Activated T-cell treated with anti-CD3 and anti-CD28 coated beads, Interleukin-2, amount 50 U/mL, for 72 hours (primary cell): ENCODE measurements around the gene MYT1. TPM values are rescaled to one million over a fixed set of nuclear protein-coding genes. Genes with fewer than 3 reads are reported as not detected.

Source experiments
- ATAC-seq, 2 donors: fragments of 150-1000 bp; cut with Tn5 transposase; replicated peaks in 1 of 2; 2 replicates each; pipeline ENCODE4 v1.10.0; 2021; ENCODE audit warnings: moderate library complexity in 2 of 2, mild to moderate bottlenecking in 1 of 2
- DNase-seq, 2 donors: peaks; one replicate each; pipeline ENCODE4 v3.0.0; 2021 to 2022; ENCODE audit warnings: mixed read lengths in 1 of 2
- H3K27ac Mint-ChIP-seq: one replicate; pipeline ENCODE4 v1.8.0; 2022; ENCODE audit warnings: mild to moderate bottlenecking, moderate library complexity, mixed read lengths
- H3K27me3 Mint-ChIP-seq: one replicate; pipeline ENCODE4 v1.8.0; 2022; ENCODE audit warnings: low read depth, mixed read lengths
- H3K36me3 Mint-ChIP-seq, 2 donors: one replicate each; pipeline ENCODE4 v1.8.0; 2022; ENCODE audit warnings: mixed read lengths in 2 of 2, mild to moderate bottlenecking in 1 of 2; ENCODE audit not compliant: insufficient read depth in 2 of 2
- H3K4me1 Mint-ChIP-seq: one replicate; pipeline ENCODE4 v1.8.0; 2022; ENCODE audit warnings: low read depth, mixed read lengths
- H3K4me3 Mint-ChIP-seq, 2 donors: one replicate each; pipeline ENCODE4 v1.8.0; 2022; ENCODE audit warnings: mild to moderate bottlenecking in 2 of 2, mixed read lengths in 2 of 2, moderate library complexity in 2 of 2
- H3K9me3 Mint-ChIP-seq, 2 donors: one replicate each; pipeline ENCODE4 v1.8.0; 2022; ENCODE audit warnings: mixed read lengths in 2 of 2
- total RNA-seq, 2 donors: library from RNA; stranded (reverse); gene quantifications; one replicate each; pipeline ENCODE4 v1.2.3, GENCODE V29; 2022

The MYT1 gene
- total RNA-seq, 2 donors from 2014 or later = 0.12 to 0.23 TPM

DNA sequence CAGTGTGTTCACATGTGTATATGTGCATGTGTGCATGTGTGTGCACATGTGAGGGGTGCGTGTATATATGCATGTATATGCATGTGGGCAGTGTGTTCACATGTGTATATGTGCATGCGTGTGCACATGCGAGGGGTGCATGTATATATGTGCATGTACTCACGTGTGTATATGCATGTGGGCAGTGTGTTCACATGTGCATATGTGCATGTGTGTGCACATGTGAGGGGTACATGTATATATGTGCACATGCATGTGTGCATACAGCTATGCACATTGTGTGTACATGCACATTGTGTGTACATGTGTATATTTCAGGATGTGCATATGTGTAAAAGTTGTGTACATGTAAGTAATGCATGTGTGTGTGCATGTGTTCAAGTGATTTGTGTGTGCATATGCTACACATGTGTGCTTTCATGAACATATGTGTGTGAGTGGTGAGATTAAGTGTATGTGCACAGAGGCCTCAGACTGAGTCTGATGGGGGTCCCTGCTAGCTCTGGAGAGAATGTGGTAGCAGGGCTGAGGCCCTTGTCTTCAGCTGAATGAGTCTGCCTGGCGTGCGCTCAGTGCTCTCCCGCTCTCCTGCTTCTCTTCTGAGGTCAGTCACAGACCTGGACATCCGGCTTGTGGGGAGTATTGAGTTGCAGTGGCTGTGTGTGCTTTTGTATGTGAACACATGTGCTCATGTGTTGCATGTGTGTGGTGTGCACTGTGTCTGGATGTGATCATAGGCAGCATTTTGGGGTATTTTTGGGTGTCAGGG, 19.9 kb upstream of the MYT1 start:
- no peak for DNase-seq
- peaks cover 16% of the 10 kb centered on the region for H3K27me3 Mint-ChIP-seq
- ATAC-seq = no peak

DNA sequence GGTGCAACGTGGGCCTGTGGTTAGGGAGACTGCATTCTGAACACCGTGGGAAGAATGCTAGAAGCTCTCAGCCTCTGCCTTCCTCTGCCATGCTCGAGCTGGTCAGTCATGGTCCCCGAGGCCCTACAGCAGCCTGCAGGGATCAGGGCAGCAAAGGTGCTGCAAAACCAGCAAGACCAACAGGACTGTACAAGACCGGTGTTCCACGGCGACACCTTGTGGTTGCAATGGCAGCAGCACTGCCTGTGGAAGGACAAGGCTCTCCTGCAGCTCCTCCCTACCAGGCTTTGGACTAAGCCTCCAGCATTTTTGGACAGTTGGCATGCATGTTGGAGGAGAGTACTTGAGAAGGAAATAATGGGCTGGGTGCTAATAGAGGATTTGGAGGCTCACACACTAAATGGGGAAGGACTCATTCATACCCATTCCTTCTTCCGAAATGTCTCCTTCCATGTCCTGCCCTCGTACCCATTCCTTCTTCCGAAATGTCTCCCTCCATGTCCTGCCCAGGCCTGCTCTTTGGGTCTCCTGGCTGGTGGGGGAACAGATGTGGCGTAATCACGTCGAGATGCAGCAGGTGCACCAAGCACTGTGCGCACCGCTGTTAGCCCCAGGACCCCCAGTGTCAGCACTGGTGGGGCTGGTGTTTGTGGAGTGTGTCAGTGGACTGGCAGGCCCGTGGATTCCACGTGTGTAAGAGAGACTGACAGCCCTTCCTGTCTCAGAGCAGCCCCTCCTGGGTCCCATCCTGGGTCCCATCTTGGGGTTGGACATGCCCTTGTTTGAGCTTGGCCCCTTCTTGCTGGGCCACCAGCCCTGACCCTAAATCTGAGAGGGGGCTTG, 18.6 kb upstream of the MYT1 start:
- Mint-ChIP-seq H3K27ac (no peak overlapping the region), H3K27me3 (peaks cover 16% of the 10 kb centered on the region), H3K9me3 (peaks cover 6 to 14% of the 10 kb centered on the region in 2 donors), H3K4me3 (no peak overlapping the region), H3K4me1 (no peaks in the 10 kb centered on the region), H3K36me3 (peaks cover 10 to 12% of the 10 kb centered on the region in 2 donors)
- DNase-seq = no peak
- ATAC-seq = no peak

More for the DNA sequence above, 19.9 kb upstream of the MYT1 start:
- no peaks in the 10 kb centered on the region for H3K4me1 Mint-ChIP-seq
- H3K36me3 Mint-ChIP-seq = peaks cover 10 to 12% of the 10 kb centered on the region in 2 donors
- H3K4me3 Mint-ChIP-seq = no peak overlapping the region
- peaks cover 6 to 14% of the 10 kb centered on the region in 2 donors for H3K9me3 Mint-ChIP-seq
- no peak overlapping the region for H3K27ac Mint-ChIP-seq

DNA sequence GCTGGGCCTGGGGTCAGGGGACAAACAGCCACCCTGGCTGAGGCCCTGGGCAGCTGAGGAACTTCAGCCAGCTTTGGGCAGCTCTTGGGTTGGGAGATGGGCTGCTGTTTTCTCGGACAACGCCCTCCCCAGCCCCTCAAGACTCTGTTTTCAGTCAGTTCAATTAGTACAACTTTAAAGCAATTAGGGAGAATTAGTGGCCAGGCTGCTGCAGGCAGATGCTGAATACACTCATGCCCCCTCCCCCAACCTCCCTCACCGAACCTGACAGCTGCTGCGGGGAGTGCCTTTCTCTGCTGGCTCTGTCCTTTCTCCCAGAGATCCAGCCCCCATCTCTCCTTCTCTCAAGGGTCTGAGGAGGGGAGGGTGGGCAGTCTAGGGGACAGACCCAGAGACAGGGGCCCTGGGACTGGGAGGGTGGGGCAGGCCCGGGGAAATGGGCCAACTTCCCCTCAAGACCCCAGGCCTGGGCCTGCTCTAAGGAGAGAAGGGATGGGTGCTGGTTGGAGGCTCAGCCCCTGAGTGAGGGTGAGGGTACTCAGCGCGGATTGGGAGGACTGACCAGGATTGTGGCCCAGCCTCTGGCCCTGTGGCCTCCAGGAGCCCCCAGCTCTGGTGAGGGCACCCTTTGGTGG, 17.8 kb upstream of the MYT1 start:
- Mint-ChIP-seq H3K4me1 (no peaks in the 10 kb centered on the region), H3K9me3 (peaks cover 6 to 14% of the 10 kb centered on the region in 2 donors), H3K27ac (no peak overlapping the region), H3K27me3 (peaks cover 16% of the 10 kb centered on the region), H3K4me3 (no peak overlapping the region), H3K36me3 (peaks cover 10 to 12% of the 10 kb centered on the region in 2 donors)
- no peak for ATAC-seq
- no peak for DNase-seq

DNA sequence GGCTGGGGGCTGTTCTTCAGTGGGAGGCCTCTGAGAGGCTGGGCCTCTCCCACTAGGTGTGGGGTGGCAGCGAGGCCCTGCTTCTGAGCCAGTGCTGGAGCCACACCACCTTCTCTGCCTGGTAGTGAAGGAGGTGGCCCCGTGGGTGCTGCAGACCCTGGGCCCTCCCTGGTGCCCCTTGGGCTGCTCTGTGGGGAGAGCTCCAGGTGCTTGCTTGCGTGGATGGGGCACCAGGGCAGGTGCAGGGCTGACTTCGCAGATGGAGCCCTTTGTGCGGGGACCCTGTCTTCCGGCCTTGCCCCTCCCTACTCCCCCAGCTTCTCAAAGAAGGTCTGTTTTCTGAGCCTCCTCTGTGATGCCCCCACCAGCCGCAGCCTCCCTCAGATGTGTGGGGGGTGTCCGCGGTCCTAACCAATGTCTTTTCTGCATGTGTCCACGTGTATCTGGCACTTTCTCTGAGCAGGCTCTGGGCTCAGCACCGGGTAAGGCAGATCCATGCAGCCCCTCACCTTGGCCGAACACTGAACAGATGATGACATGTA, 17.2 kb upstream of the MYT1 start:
- DNase-seq (no peak), ATAC-seq (no peak)
- Mint-ChIP-seq H3K27me3 (peaks cover 15% of the 10 kb centered on the region), H3K9me3 (peaks cover 6 to 14% of the 10 kb centered on the region in 2 donors), H3K4me3 (no peak overlapping the region), H3K36me3 (peaks cover 10 to 12% of the 10 kb centered on the region in 2 donors), H3K4me1 (no peaks in the 10 kb centered on the region), H3K27ac (no peak overlapping the region)

DNA sequence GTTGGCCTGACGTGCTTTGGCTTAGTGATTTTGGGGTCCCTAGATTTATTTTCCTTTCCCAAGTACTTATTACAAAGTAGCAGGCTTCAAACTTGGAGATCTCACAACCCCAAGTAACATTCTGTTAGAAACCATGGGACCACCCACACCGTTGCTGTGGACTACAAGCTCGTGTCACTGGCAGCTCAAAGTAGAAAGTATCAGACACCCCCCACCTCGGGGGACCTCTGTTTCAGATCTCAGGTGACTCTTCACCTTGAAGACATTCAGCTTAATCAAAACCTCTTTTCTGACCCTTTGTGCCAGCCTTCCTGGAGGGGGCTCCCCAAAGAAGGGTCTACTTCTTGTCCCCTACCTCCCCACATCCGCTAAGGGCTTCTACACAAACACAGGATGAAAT, 15.7 kb upstream of the MYT1 start:
- Mint-ChIP-seq H3K36me3 (peaks cover 10 to 12% of the 10 kb centered on the region in 2 donors), H3K4me3 (no peak overlapping the region), H3K9me3 (peaks cover 6 to 14% of the 10 kb centered on the region in 2 donors), H3K27ac (no peak overlapping the region), H3K4me1 (no peaks in the 10 kb centered on the region), H3K27me3 (no peaks in the 10 kb centered on the region)
- ATAC-seq = no peak
- DNase-seq = no peak

DNA sequence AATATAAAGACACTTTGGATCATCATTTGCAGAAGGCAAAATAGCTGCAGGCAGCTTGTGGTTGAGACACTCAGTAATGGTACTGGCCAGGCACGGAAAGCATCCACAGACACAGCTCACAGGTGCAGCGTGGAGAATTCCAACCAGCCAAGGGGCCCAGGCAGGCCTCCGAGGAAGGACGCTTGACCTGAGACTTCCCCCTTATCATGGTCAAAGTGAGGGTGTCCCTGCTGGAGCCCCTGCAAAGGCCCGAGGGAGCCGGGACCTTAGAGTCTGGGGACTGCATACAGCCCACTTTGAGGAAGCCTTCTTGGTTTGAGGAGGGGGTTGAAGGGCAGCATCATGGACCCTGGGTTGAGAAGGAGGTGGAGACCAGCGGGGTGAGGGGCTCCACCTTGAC, 15.1 kb upstream of the MYT1 start:
- peaks cover 9 to 10% of the 10 kb centered on the region in 2 donors for H3K36me3 Mint-ChIP-seq

DNA sequence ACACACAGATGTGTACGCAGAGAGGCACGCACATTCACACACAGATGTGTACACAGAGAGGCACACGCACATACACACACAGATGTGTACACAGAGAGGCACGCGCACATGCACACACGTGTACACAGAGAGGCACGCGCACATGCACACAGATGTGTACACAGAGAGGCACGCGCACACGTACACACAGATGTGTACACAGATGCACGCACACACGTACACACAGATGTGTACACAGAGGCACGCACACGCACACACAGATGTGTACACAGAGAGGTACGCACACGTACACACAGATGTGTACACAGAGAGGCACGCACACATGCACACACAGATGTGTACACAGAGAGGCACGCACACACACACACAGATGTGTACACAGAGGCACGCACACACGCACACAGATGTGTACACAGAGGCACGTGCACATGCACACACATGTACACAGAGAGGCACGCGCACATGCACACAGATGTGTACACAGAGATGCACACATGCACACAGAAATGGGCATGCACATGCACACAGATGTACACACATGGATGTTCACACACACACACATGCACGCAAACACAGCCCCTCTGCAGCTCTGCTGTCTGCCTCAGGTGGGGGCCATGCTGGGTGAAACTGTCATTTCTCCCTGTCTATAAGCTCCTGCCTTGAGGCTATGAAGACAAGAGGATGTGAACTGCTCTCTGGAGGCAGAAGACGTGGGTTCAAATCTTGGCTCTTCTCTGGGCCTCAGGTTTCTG, 14.3 kb upstream of the MYT1 start:
- ATAC-seq = no peak
- no peak for DNase-seq
- no peak overlapping the region for H3K27ac Mint-ChIP-seq
- H3K36me3 Mint-ChIP-seq = peaks cover 2 to 6% of the 10 kb centered on the region in 2 donors
- H3K4me1 Mint-ChIP-seq = no peaks in the 10 kb centered on the region
- peaks cover 0 to 4% of the 10 kb centered on the region in 2 donors for H3K9me3 Mint-ChIP-seq
- no peak overlapping the region for H3K4me3 Mint-ChIP-seq
- no peaks in the 10 kb centered on the region for H3K27me3 Mint-ChIP-seq

More for the DNA sequence above, 15.1 kb upstream of the MYT1 start:
- no peak for ATAC-seq
- Mint-ChIP-seq H3K27me3 (no peaks in the 10 kb centered on the region), H3K9me3 (peaks cover 5 to 10% of the 10 kb centered on the region in 2 donors), H3K4me3 (no peak overlapping the region), H3K4me1 (no peaks in the 10 kb centered on the region), H3K27ac (no peak overlapping the region)
- no peak for DNase-seq

DNA sequence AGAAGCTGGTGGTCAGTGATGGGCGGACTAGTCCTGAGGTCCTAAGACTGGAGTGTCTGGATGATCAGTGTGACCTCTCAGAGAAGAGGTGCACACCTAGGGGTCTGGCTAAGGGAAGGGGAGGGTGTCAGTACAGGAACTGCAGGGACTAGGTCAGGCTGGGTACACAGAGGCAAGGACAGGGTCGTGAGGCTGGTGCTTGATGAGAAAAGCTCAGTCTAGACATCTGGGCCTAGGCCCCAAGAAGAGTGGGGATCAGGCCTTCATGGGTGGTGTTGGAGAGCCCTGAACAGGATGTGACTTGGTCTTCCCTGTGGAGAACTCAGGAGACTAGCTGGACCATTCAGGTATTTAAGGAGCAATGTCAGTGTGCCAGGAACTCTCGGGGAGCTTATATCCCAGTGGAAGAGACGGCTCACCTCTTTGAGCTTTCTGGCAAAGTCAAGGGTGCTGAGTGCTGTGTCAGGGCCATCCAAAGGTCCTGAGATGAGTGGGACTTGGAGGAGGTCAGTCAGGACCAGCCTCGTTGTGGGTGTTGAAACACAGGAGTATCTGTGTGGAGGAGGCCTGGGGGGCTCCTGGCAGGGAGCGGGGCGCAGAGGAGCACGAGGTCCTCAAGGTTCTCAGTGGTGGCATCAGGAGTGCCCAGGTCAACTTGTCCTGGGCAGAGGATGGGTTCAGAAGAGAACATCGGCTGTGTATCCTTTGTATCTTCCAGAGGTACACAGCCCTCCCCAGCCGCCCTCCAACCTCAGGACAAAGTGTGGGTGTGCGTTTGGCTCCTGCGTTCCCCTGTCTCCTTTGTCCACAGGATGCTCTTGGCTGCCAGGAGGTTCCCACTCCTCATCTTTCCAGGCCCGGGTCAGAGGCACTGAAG, 13.3 kb upstream of the MYT1 start:
- H3K36me3 Mint-ChIP-seq = no peaks in the 10 kb centered on the region
- ATAC-seq (no peak), DNase-seq (no peak)
- no peaks in the 10 kb centered on the region for H3K9me3 Mint-ChIP-seq
- H3K27ac Mint-ChIP-seq = no peak overlapping the region
- H3K4me1 Mint-ChIP-seq = no peaks in the 10 kb centered on the region
- H3K27me3 Mint-ChIP-seq = no peaks in the 10 kb centered on the region
- no peak overlapping the region for H3K4me3 Mint-ChIP-seq

DNA sequence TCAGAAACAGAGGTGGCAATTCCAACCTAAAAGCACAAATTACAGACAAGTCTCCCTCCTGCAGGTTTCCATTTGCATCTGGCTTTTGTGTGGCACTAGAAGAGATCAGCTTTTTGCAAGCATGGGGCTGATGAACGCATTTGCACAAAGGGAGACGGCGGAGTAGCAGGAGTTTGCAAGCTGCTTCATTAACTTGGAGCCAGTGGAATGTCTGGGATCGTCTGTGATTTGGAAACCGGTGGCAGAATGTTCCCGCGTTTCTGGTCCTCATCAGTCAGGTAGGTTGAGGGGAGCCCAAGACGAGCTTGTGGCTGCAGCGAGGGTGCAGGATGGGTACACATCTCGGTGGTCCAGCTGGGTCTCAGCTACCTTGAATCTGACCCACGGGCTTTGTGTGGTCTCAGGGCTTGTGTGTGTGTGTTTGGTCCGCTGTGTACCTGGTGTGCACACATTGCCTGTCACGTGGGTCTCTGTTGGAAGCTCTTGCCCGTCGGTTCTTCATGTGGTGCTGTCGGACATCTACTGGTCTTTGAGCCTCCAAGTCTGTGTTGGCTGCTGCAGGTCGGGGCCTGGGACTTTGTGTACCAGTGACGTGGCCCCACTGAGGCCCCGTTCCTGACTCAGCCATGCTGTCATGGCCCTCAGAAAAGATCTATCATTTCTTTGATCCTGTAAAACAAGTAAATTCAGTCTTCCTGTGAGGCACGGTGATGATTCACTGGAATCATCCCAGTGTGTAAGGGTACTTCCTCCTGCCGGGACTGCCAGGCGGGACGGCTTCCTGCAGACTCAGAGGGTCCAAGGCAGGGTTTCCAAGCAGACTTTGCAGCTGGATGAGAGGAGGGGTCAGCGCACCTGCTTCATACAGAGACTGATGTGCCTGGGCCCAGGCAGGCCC, 12.4 kb upstream of the MYT1 start:
- H3K36me3 Mint-ChIP-seq = no peaks in the 10 kb centered on the region
- no peaks in the 10 kb centered on the region for H3K27me3 Mint-ChIP-seq
- H3K9me3 Mint-ChIP-seq = no peaks in the 10 kb centered on the region
- DNase-seq (no peak), ATAC-seq (no peak)
- no peak overlapping the region for H3K27ac Mint-ChIP-seq
- no peak overlapping the region for H3K4me3 Mint-ChIP-seq
- no peaks in the 10 kb centered on the region for H3K4me1 Mint-ChIP-seq

DNA sequence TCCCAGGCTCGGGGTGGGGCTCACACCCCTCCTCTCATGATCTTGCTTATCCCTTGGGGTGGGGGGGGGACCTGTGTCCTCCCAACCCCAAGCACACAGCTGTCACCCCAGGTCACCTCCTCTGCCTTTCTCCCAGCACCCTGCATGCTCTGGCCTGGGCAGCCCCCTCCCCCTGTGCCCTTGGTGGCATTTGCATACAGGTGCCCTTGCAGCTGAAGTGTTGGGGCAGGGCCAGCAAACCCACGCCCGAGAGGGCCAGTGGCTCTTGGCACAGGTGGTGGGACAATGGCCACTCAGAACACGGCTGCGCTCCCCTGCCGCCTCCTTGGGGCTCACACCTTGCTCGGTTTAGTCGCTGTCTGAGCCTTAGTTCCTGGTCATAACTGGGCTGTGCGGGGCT, 11.3 kb upstream of the MYT1 start:
- ATAC-seq (no peak), DNase-seq (no peak)
- H3K4me1 Mint-ChIP-seq = no peaks in the 10 kb centered on the region
- H3K27ac Mint-ChIP-seq = no peak overlapping the region
- no peaks in the 10 kb centered on the region for H3K36me3 Mint-ChIP-seq
- H3K4me3 Mint-ChIP-seq = no peak overlapping the region
- H3K27me3 Mint-ChIP-seq = no peaks in the 10 kb centered on the region
- no peaks in the 10 kb centered on the region for H3K9me3 Mint-ChIP-seq

DNA sequence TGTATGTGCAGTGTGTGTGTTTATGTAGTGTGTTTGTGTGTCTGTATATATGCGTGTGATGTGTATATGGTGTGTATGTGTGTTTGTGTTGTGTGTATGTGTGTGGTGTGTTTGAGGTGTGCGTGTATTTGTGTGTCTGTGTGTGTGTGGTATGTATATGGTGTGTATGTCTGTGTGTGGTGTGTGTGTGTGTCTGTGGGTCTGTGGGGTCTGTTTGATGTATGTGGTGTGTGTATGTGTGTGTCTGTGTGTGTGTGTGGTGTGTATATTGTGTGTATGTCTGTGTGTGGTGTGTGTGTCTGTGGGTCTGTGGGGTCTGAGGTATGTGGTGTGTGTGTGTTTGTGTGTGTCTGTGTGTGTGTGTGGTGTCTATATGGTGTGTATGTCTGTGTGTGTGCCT, 10.8 kb upstream of the MYT1 start:
- ATAC-seq (no peak), DNase-seq (no peak)
- H3K36me3 Mint-ChIP-seq = no peaks in the 10 kb centered on the region
- no peak overlapping the region for H3K4me3 Mint-ChIP-seq
- no peak overlapping the region for H3K27ac Mint-ChIP-seq
- no peaks in the 10 kb centered on the region for H3K9me3 Mint-ChIP-seq
- H3K4me1 Mint-ChIP-seq = no peaks in the 10 kb centered on the region
- H3K27me3 Mint-ChIP-seq = no peaks in the 10 kb centered on the region
